Astrocyte of the spinal cord (primary cell): ENCODE results near the gene SERP2.
A peak's percentile ranks its signal among the peaks of the same experiment; 100 is the strongest.

Source experiments
- DNase-seq: peaks from one replicate; pipeline ENCODE4 v3.0.0; 2011; ENCODE audit warnings: low read depth, low spot score
- H3K4me3 ChIP-seq: 2 replicates; pipeline ENCODE4 v1.5.1; 2011; ENCODE audit warnings: low read depth, mild to moderate bottlenecking, low read length, moderate library complexity
- in situ Hi-C: cut with HindIII; loops from 2 replicates; pipeline ENCODE4 v1.10.0; 2017; ENCODE audit warnings: low sequenced_read_pairs
- TF ChIP-seq, protein P1 (sequence below): IDR thresholded peaks from 2 replicates; pipeline ENCODE4 v1.5.1; 2012; ENCODE audit warnings: low read depth, mild to moderate bottlenecking, low read length, inconsistent platforms

SERP2 gene

DNA sequence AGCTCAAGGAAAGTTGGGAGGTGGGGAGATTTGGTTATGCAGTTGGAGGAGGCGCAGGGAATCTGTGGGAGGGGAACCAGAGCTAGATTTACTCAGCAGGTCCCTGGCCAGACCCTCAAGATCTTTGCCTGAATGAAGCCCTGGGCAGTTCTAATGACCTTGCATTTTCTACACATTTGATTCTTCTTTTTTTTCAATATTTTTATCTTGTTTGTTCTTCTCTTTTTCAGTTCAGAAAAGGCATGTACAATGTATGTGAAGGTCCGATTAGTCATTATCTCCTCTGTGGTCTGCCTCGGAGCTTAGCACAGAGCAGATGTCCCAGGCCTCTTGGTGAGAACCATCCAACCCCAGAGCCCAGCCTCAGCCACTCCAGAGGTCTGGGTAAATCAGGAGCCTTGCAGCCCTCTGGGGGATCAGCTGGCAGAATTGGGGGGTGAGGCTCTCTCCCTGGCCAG, 24.2 kb downstream of the SERP2 start:
- in situ Hi-C loops = no loop called here
- TF ChIP-seq, protein P1, sequence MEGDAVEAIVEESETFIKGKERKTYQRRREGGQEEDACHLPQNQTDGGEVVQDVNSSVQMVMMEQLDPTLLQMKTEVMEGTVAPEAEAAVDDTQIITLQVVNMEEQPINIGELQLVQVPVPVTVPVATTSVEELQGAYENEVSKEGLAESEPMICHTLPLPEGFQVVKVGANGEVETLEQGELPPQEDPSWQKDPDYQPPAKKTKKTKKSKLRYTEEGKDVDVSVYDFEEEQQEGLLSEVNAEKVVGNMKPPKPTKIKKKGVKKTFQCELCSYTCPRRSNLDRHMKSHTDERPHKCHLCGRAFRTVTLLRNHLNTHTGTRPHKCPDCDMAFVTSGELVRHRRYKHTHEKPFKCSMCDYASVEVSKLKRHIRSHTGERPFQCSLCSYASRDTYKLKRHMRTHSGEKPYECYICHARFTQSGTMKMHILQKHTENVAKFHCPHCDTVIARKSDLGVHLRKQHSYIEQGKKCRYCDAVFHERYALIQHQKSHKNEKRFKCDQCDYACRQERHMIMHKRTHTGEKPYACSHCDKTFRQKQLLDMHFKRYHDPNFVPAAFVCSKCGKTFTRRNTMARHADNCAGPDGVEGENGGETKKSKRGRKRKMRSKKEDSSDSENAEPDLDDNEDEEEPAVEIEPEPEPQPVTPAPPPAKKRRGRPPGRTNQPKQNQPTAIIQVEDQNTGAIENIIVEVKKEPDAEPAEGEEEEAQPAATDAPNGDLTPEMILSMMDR = no peak
- peak; percentile 27 for DNase-seq
- no peak overlapping the region for H3K4me3 ChIP-seq

GRCh38 chr13:44398606-44399005, 25.0 kb downstream of the SERP2 start:
- TF ChIP-seq, protein P1 = no peak
- H3K4me3 ChIP-seq = no peak overlapping the region
- in situ Hi-C loops = no loop called here
- no peak for DNase-seq

- TF ChIP-seq, protein P1 = no peak
- no peak for DNase-seq
- in situ Hi-C loops = no loop called here
- H3K4me3 ChIP-seq = no peak overlapping the region
Observed at GRCh38 chr13:44399074-44399473, 25.4 kb downstream of the SERP2 start.

- no peak for DNase-seq
- no peak overlapping the region for H3K4me3 ChIP-seq
- in situ Hi-C loops = no loop called here
- TF ChIP-seq, protein P1 = no peak
Observed at GRCh38 chr13:44400736-44401135, 27.1 kb downstream of the SERP2 start.

- H3K4me3 ChIP-seq = no peak overlapping the region
- TF ChIP-seq, protein P1 = no peak
- DNase-seq = no peak
- in situ Hi-C loops = no loop called here
Observed at GRCh38 chr13:44401577-44401976, 28.0 kb downstream of the SERP2 start.

DNA sequence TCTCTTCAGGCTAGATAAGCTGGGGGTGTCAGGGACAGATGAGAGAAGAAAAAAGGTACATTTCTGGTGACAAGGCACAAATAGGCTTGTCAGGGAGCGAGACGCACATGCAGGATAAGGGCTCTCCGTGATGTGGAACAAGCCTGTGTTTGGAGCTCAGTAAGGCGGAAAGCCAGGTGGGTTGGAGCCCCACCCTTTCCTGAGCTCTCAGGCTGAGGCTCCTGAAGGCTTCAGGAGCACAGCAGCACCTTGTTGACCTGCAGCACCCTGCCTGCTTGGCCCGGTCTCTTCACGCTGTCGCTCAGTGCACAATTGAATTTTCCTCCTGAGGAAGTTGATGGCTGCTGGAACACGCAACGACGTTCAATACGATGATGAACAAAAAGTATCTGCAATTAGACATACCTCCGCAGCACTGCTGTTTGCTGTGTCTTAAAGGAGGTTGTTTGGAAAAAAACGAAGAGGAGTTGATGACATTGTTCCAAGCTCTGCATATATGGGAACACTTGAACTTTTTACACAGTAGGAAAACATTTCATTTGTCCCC, 29.3 kb downstream of the SERP2 start:
- in situ Hi-C loops = no loop called here

More for the DNA sequence above, 29.3 kb downstream of the SERP2 start:
- TF ChIP-seq, protein P1 = no peak
- no peak for DNase-seq
- no peak overlapping the region for H3K4me3 ChIP-seq
